SK-N-SH (cell line): ENCODE data around the gene SHKBP1. TPM values are rescaled to one million over a fixed set of nuclear protein-coding genes. Genes with fewer than 3 reads are reported as not detected.

Source experiments
- CTCF ChIA-PET: fragments of 300-600, 350-600 bp; formaldehyde crosslinking; extraction: SDS; loops from one replicate; lab custom pipeline; 2021; lab: Yijun Ruan, JAX
- POLR2A ChIA-PET: fragments of 350-600 bp; sonication (Branson Sonifier 250); formaldehyde crosslinking; extraction: SDS; loops from one replicate; lab custom pipeline; 2020; ENCODE audit warnings: antibody characterized with exemption, inconsistent platforms; lab: Yijun Ruan, JAX
- DNase-seq: peaks from one replicate; pipeline ENCODE4 v3.0.0; 2012
- H2AFZ ChIP-seq: fragments of 200-600 bp; sonication (generic); 2 replicates; pipeline ENCODE4 v1.8.1; 2016; ENCODE audit warnings: antibody characterized with exemption, mild to moderate bottlenecking, low read depth
- H3F3A ChIP-seq: fragments of 200-600 bp; sonication (generic); replicated peaks from 2 replicates; pipeline ENCODE3; 2016; ENCODE audit warnings: antibody characterized with exemption, mild to moderate bottlenecking; ENCODE audit not compliant: insufficient read depth
- H3K27ac ChIP-seq, 2 experiments: fragments of 200-500 bp in 1 of 2; fragments of 200-600 bp in 1 of 2; sonication (Bioruptor generic) in 1 of 2; sonication (generic), shearing (Covaris generic) in 1 of 2; 2 replicates each; pipeline versions ENCODE4 v1.5.1 to v1.6.1; 2014 to 2016; ENCODE audit warnings: low read depth in 2 of 2, inconsistent platforms in 1 of 2, low read length in 1 of 2, mild to moderate bottlenecking in 1 of 2, mixed read lengths in 1 of 2
- H3K27me3 ChIP-seq: fragments of 200-600 bp; sonication (generic), shearing (Covaris generic); 2 replicates; pipeline ENCODE4 v1.6.1; 2016; ENCODE audit warnings: mixed run types; ENCODE audit not compliant: insufficient read depth
- H3K36me3 ChIP-seq, 2 experiments: fragments of 200-500 bp in 1 of 2; fragments of 200-600 bp in 1 of 2; sonication (Bioruptor generic) in 1 of 2; sonication (generic) in 1 of 2; replicated peaks in 1 of 2; 2 replicates each; pipeline versions ENCODE3 to v1.5.1; 2014 to 2016; ENCODE audit warnings: low read length in 1 of 2, mild to moderate bottlenecking in 1 of 2; ENCODE audit not compliant: insufficient read depth in 2 of 2, control insufficient read depth in 1 of 2
- H3K4me1 ChIP-seq, 2 experiments: fragments of 200-500 bp in 1 of 2; fragments of 200-600 bp in 1 of 2; sonication (Bioruptor generic) in 1 of 2; sonication (generic), shearing (Covaris generic) in 1 of 2; 2 replicates each; pipeline versions ENCODE4 v1.5.1 to v1.6.1; 2014 to 2016; ENCODE audit warnings: low read depth in 1 of 2, low read length in 1 of 2, mixed run types in 1 of 2; ENCODE audit not compliant: insufficient read depth in 2 of 2, control insufficient read depth in 1 of 2
- H3K4me2 ChIP-seq: fragments of 200-600 bp; sonication (generic), shearing (Covaris generic); 2 replicates; pipeline ENCODE4 v1.6.1; 2017; ENCODE audit warnings: mixed run types
- H3K4me3 ChIP-seq, 2 experiments: fragments of 200-500 bp in 1 of 2; fragments of 200-600 bp in 1 of 2; sonication (Bioruptor generic) in 1 of 2; sonication (generic), shearing (Covaris generic) in 1 of 2; 2 replicates each; pipeline versions ENCODE4 v1.5.1 to v1.8.1; 2014 to 2016; ENCODE audit warnings: low read depth in 2 of 2, inconsistent platforms in 1 of 2, low read length in 1 of 2, mild to moderate bottlenecking in 1 of 2, mixed read lengths in 1 of 2, moderate library complexity in 1 of 2
- H3K79me2 ChIP-seq: fragments of 200-600 bp; sonication (generic); 2 replicates; pipeline ENCODE4 v1.8.1; 2017; ENCODE audit warnings: mild to moderate bottlenecking; ENCODE audit not compliant: insufficient read depth
- H3K9ac ChIP-seq: fragments of 200-600 bp; sonication (generic); 2 replicates; pipeline ENCODE4 v1.6.1; 2017; ENCODE audit warnings: mixed run types
- H3K9me2 ChIP-seq: fragments of 200-600 bp; sonication (generic); 2 replicates; pipeline ENCODE4 v1.6.1; 2017; ENCODE audit warnings: mixed run types
- H3K9me3 ChIP-seq: fragments of 200-600 bp; sonication (generic); 2 replicates; pipeline ENCODE4 v1.6.1; 2017; ENCODE audit warnings: mixed run types, mild to moderate bottlenecking, moderate library complexity
- H4K20me1 ChIP-seq: fragments of 200-600 bp; sonication (generic); 2 replicates; pipeline ENCODE4 v1.6.1; 2017; ENCODE audit warnings: mild to moderate bottlenecking, mixed run types; ENCODE audit not compliant: insufficient read depth
- ELF1 ChIP-seq: IDR thresholded peaks from 2 replicates; pipeline ENCODE4 v1.4.0; 2012
- EP300 ChIP-seq, 2 experiments: IDR thresholded peaks; 2 replicates each; pipeline versions ENCODE4 v1.4.0 to v1.6.1; 2012; ENCODE audit warnings: borderline replicate concordance in 1 of 2, low read depth in 1 of 2, low read length in 1 of 2
- FOSL2 ChIP-seq: IDR thresholded peaks from 2 replicates; pipeline ENCODE4 v1.4.0; 2012; ENCODE audit warnings: low read depth, mild to moderate bottlenecking, moderate library complexity, borderline replicate concordance
- FOXJ3 ChIP-seq: sonication (generic); formaldehyde crosslinking; IDR thresholded peaks from 2 replicates; pipeline ENCODE4 v1.5.1; 2020; ENCODE audit warnings: mild to moderate bottlenecking, missing genetic modification reagents
- FOXM1 ChIP-seq: IDR thresholded peaks from 2 replicates; pipeline ENCODE4 v1.4.0; 2012; ENCODE audit warnings: low read depth, mild to moderate bottlenecking
- GABPA ChIP-seq: IDR thresholded peaks from 2 replicates; pipeline ENCODE4 v1.4.0; 2012; ENCODE audit warnings: low read depth, mild to moderate bottlenecking
- GATA2 ChIP-seq: sonication (generic); formaldehyde crosslinking; IDR thresholded peaks from 2 replicates; pipeline ENCODE4 v1.5.0; 2020; ENCODE audit warnings: mild to moderate bottlenecking, missing genetic modification reagents
- IRF3 ChIP-seq: fragments of 150-350 bp; IDR thresholded peaks from 2 replicates; pipeline ENCODE4 v1.6.1; 2016; ENCODE audit warnings: mild to moderate bottlenecking, low read depth, low read length
- JUND ChIP-seq: IDR thresholded peaks from 2 replicates; pipeline ENCODE4 v1.4.0; 2012
- MAX ChIP-seq: IDR thresholded peaks from 2 replicates; pipeline ENCODE4 v1.4.0; 2012; ENCODE audit warnings: low read depth
- MXI1 ChIP-seq: IDR thresholded peaks from 2 replicates; pipeline ENCODE4 v1.6.1; 2012; ENCODE audit warnings: mild to moderate bottlenecking, low read depth, low read length, improper control_type of control experiment
- NRF1 ChIP-seq: IDR thresholded peaks from 2 replicates; pipeline ENCODE4 v1.6.1; 2012; ENCODE audit warnings: low read depth, mild to moderate bottlenecking, low read length
- POLR2AphosphoS5 ChIP-seq: IDR thresholded peaks from 2 replicates; pipeline ENCODE4 v1.6.1; 2012; ENCODE audit warnings: low read depth, low read length
- REST ChIP-seq: IDR thresholded peaks from 2 replicates; pipeline ENCODE4 v1.6.1; 2012; ENCODE audit warnings: mild to moderate bottlenecking, low read depth, low read length, moderate library complexity
- RFX5 ChIP-seq: IDR thresholded peaks from 2 replicates; pipeline ENCODE4 v1.6.1; 2012; ENCODE audit warnings: mild to moderate bottlenecking, improper control_type of control experiment, low read length
- RXRA ChIP-seq: IDR thresholded peaks from 2 replicates; pipeline ENCODE4 v1.4.0; 2012; ENCODE audit warnings: low read depth, mild to moderate bottlenecking, borderline replicate concordance
- TEAD4 ChIP-seq: IDR thresholded peaks from 2 replicates; pipeline ENCODE4 v1.4.0; 2012; ENCODE audit warnings: mild to moderate bottlenecking, borderline replicate concordance; ENCODE audit not compliant: insufficient read depth
- YY1 ChIP-seq: IDR thresholded peaks from 2 replicates; pipeline ENCODE4 v1.4.0; 2012; ENCODE audit warnings: low read depth, mild to moderate bottlenecking
- WGBS: methylation state at CpG from one replicate; pipeline ENCODE4 v1.1.6; 2017; ENCODE audit warnings: low lambda C conversion rate; 5-methylcytosine and 5-hydroxymethylcytosine counted together
- polyA plus RNA-seq, 3 experiments: library from polyadenylated mRNA; depleted of rRNA; stranded (reverse); fragments of >200 nt; gene quantifications; 2 replicates each; pipeline ENCODE4 v1.2.3, GENCODE V29; 2012
- TF ChIP-seq, protein P1 (sequence below): fragments of 150-350 bp; IDR thresholded peaks from 2 replicates; pipeline ENCODE4 v1.6.1; 2017; ENCODE audit warnings: antibody characterized with exemption, low read length, low read depth, borderline replicate concordance

The SHKBP1 gene
- polyA plus RNA-seq, 1 of the 3 experiments (the other 2 are of a cell fraction) = 62.7 TPM

DNA sequence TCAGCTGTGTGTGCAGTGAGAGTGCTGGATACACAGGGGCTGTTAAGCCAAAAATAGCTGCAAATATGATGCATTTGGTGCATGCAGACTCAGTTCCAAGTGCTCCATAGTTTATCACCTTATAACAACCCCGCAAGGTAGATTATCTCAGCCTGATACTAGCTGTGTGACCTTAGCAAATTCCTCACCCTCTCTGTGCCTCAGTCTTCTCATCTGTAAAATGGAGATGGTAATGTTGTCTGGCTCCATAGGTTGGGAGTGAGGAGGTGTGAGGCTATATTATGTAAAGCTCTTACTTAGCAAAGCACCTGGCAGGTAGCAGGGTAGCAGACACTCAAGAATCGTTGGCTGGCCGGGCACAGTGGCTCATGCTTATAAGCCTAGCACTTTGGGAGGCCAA lies 23.8 kb upstream of the SHKBP1 start:
- TF ChIP-seq GABPA = no peak
- no peak for TF ChIP-seq MAX
- TF ChIP-seq TEAD4 = no peak
- no peak for TF ChIP-seq RXRA
- TF ChIP-seq FOXM1 = no peak
- no peak for TF ChIP-seq POLR2AphosphoS5
- TF ChIP-seq, protein P1, sequence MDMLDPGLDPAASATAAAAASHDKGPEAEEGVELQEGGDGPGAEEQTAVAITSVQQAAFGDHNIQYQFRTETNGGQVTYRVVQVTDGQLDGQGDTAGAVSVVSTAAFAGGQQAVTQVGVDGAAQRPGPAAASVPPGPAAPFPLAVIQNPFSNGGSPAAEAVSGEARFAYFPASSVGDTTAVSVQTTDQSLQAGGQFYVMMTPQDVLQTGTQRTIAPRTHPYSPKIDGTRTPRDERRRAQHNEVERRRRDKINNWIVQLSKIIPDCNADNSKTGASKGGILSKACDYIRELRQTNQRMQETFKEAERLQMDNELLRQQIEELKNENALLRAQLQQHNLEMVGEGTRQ = no peak
- TF ChIP-seq FOSL2 = no peak
- TF ChIP-seq MXI1 = no peak
- no peak for TF ChIP-seq FOXJ3
- no peak for TF ChIP-seq NRF1
- TF ChIP-seq RFX5 = no peak
- no peak for TF ChIP-seq GATA2 (CRISPR knock-in tag)
- TF ChIP-seq EP300 (IDR thresholded peaks at IDR 0.05; ENCODE audit: borderline replicate concordance in 1 of 2, low read depth in 1 of 2, low read length in 1 of 2) = no peak
- TF ChIP-seq YY1 = no peak
- no peak for TF ChIP-seq REST
- TF ChIP-seq JUND = no peak
- TF ChIP-seq IRF3 = no peak
- TF ChIP-seq ELF1 = no peak
- Histone ChIP-seq H3K9me2 (no peaks in the 10 kb centered on the region), H4K20me1 (no peaks in the 10 kb centered on the region), H3K79me2 (no peaks in the 10 kb centered on the region), H3K36me3 (no peaks in the 10 kb centered on the region), H3F3A (peaks cover 3% of the 10 kb centered on the region), H3K4me1 (peaks cover 3 to 4% of the 10 kb centered on the region in 2 experiments; a peak in 1 of 4 replicates), H3K9ac (no peak overlapping the region), H2AFZ (no peak overlapping the region), H3K4me3 (no peak overlapping the region), H3K27ac (no peak overlapping the region), H3K4me2 (no peak overlapping the region), H3K27me3 (no peaks in the 10 kb centered on the region; the same call in 1 of the 2 replicates), H3K9me3 (no peaks in the 10 kb centered on the region)
- POLR2A ChIA-PET = no interaction called here
- 68% methylated on average over 3 of the region's 3 CpGs for WGBS
- no peak for DNase-seq
- CTCF ChIA-PET = interaction anchor here (0.9 to 2.8 kb wide), 5 partner anchors 12 to 82 kb away, joined by 3 to 11 read pairs (median 4); no protein-coding TSS in a partner anchor
